NCI-H2196 (cell line): Measurements from ENCODE around the gene RFX8.
"Not testable (repeated sequence)": the region's sequence is repeated elsewhere in the genome, so short reads cannot be mapped to it uniquely, and the experiment has no call there.

ENCODE experiments used
- DNase-seq: peaks from one replicate; lab custom pipeline; 2025; ENCODE audit not compliant: unreplicated experiment; lab: John Stamatoyannopoulos, UW

The RFX8 gene

DNA sequence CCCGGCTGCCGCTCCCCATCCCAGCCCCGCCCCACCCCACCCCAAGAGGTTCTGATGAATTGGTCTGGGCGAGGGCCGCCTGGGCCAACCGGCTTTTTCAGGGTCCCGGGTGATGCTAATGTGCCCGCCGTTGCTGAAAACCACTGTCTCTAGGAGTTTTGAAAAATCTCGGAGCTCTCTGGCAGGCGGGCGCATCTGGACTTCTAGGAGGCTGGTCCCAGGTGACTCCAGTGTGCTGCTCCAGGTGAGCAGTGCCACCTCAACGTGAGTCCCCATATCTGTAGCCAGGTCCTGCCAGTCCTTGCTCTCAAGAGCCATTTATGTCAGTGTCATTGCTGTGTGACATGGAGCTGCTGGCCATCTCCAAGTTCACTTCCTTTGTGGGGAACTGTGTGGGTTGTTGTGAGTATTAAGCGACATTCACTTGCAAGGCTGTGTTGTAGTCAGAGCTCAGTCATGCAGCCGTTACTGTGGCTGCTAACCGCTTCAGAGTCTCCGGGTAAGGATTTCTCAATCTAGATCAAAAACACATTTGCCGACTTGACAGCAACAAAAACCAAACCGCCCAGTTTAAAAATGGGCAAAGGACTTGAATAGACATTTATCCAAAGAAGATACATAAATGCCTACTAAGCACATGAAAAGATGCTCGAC lies at the start of gene RFX8:
Gene RFX8, minus strand, starts transcription at position 382 of the 654 bp plus-strand sequence. CDS start 8,264 bp downstream, outside the sequence.
- no peak for DNase-seq

DNA sequence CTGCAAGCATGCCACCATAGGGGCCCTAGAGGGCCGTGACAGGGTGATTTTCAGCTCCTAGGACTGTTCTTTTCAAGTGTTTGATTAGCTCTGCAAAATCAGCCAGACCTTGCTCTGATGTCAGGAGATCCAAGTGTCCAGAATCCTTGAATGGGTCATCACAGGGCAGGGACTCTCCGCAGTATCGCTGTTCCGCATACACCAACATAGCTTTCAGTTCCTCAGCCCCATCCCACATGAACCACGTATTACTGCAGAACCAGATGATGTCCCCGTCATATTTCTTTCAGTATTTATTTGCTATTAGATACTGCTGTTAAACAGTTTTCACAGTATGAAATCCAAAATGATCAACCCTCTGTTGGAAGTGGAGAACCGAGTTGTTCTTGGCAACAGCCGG lies 46.6 kb upstream of the RFX8 start:
- no peak for DNase-seq

DNA sequence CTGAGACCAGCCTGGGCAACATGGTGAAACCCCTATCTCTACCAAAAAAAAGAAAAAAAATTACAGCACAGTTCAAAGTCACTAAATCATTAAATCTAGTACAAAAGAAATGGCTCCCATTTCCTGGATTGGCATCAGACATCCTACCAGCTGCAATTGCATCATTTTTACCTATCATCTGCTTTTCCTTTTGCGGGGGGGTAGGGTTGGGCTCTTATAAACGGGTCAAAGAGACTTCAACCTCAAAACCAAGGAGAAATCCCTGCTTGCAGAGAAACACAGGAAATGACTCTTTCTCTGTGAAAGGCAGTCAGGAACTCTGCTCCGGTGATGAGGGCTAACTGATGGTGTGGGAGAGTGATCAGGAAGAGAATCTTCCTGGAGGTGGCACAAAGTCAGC lies 45.3 kb upstream of the RFX8 start:
- DNase-seq, result no peak

DNA sequence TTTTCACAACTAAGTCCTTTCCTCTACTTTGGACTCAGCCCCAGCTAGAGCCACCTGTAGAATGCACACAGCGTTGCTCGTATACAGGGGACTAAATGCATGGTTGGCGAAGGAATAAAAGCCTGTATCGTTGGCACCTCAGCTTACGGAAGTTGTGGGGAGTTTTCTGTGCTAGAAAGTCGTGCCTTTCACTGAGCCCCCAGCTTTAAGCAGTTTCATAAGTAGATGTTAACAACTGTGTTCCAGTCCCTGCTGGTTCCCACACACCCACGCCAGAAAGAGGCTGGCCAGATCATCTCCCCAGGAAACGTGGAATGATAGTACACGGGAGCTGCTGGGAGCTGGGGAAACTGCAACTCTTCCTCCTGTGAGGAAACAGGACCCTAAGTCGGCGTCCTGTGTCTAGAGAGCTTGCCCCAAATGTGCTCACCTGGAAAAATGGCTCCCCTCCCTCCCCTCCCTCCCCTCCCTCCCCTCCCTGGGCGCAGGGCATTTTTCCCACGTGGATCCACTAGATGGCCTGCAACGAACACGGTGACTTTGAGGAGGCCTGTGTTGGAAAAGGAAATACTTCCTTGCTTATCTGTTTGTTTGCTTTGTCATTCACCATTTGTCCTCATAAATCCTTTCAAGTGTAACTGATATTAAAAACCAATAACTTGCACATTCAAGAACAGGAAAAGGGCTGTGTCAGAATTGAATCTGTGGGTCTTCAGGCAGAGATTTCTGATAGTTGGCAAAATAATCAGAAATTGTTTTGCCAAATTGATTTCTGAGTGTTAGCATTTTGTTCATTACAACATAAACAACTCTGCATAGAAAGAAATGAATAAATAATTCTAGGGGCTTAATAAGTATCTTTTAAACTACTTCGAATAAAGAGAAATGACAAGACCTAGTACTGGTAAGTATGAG lies 43.9 kb upstream of the RFX8 start:
- DNase-seq, result peak; percentile 75

DNA sequence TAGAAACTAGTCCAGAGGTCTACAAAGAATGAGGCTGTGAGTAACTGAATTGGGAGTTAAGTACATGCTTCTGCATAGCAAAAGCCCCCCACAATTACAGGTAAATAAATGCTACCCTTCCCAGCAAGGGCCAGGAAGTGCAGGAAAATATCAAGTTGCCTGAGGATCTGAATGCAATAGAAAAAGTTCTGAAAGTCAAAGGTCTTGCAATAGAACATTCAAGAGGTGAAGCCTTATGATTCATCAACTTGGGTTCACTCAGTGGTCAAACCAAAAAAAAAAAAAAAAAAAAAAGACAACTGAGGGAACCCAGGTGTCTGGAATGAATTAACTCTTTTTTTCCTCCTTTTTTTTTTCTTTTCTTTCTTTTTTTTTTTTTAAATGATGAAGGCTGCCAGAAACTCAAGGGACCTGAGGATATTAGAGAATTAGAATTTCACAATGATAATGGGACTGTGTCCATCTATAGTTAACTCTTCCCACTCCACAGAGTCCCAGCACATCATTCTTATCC lies 42.9 kb upstream of the RFX8 start:
- DNase-seq, result no peak

DNA sequence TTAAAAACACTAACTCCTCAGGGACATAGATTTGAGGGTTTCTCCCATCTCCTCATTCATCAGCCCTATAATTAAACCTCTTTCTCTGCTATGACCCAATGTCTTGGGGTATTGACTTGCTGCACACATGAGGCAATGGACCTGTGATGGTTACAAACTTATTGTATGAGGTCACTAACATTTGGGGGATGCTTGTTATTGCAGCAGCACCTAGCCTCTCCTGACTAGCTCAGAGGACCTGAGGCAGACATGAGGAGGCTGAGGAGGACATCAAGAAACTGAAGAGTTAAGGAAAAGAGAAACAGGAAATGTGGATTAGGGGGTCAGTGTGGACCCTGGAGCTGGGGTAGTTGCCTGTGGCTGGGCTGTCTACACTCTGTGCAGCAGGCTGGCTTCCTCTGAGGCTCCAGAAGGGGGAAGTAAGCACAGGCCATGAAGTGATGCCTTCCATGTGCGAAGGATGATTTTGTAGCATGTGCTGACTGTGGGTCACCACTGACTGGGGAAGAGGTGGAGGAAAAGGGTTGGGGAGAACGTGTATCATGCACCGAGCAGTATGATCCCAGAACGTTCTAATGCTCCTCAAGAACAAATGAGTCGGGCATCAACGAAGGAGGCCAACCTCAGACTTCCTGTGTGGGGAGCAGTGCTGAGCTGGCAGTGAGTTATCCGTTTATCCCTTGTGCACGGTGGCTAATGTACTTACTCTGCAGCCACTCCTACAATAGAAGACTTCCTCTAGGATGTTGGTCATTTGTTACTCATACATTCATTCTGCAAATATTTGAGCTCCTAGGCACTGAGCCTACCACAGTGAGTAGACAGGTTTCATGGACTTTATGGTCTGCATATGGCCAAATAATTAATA lies 42.1 kb upstream of the RFX8 start:
- DNase-seq, result no peak

DNA sequence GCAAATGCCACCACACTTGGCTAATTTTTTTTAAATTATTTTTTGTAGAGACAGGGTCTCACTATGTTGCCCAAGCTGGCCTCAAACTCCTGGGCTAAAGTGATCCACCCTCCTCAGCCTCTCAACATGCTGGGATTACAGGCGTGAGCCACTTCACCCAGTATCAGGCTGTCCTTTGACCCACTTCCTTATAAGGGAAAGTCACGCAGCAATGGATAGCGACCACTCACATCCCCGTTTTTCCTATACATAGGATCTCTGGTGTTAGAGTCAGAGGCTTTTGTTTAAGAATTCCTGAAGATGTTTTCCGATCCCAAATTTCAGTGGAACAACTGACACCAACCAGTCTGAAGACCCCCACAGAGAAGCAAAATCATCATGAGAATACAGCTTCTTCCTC lies 41.4 kb upstream of the RFX8 start:
- DNase-seq, result no peak

DNA sequence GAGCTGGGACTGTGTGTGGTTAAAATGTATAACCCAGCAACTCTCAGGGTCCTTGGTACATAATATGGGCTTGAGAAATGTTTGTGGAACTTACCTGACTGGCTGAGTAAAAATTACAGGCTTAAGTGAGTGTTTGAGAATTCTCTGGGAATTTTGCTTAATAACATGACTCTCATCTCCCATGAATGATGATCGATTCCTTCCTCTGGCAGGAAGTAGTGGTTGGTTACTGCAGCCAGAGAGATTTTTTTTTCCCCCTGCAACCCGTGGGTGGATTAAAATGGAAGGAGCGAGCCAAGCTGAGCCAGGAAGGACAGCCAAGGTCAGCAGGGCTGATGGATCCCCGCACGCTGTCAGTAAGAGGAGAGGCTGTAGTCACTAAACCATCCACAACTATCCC lies 40.6 kb upstream of the RFX8 start:
- no peak for DNase-seq

DNA sequence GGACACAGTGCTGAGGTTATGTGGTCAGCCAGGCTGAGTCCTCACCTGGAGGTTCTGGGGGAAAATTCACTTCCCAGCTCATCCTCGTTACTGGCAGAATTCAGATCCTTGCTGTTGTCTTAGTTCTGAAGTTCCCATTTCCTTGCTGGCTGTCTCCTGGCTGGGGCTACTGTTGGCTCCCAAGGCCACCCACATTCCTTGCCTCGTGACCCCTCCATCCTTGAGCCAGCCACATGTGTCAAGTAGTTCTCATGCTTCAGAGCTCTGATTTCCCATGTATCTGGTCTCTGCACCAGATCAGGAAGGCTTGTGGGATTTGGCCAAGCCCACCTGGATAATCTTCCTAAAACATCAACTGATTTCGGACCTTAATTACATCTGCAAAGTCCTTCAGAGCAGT lies 38.1 kb upstream of the RFX8 start:
- DNase-seq, result no peak

DNA sequence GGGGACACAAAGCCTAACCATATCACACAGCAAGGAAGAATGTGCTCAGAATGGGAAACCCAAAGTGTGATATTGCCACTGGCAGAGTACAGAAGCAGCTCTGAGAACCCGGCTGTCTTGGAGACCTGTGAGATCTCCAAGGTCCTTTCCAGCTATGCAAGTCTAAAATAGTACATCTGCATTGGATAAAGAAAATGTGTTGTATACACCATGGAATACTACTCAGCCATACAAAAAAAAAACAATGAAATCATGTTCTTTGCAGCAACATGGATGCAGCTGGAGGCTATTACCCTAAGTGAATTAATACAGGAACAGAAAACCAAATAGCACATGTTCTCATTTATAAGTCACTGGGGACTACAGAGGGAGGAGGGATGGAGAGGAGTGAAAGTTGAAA lies 36.5 kb upstream of the RFX8 start:
- DNase-seq, result no peak

DNA sequence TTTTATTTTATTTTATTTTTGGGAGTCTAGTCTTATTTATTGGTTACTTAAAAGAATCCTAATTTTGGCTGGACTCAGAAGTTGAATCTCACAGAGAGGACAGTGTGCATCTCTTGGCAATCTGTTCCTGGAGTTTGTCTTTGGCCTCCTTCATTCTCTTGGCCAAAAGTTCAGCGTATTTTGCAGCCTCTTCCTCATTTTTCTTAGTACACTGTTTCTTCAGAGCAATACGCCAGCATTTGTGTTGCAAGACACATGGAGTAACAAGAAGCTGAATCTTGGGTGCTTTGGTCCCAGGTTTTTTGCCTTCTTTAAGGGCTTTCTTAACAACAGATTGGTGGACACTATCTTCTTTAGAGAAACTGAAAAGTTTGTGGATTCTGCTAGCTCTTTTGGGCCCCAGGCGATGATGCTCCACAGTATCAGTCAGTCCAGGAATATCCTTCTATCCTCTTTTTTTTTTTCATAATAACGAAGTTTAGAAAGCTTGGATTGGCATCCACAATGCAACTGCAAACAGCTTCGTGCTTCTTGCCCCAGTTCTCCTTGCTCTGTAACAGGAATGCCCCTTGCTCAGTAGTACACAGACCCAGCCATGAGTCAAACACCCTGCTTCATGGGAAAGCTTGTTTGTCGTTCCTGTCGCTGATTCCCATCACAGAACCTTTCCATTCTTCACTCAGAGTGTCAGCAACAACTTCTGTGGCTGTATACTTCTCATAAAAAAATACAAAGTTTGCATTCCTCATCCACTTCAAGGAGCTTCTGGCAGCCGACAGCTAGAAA lies 34.8 kb upstream of the RFX8 start:
- no peak for DNase-seq

DNA sequence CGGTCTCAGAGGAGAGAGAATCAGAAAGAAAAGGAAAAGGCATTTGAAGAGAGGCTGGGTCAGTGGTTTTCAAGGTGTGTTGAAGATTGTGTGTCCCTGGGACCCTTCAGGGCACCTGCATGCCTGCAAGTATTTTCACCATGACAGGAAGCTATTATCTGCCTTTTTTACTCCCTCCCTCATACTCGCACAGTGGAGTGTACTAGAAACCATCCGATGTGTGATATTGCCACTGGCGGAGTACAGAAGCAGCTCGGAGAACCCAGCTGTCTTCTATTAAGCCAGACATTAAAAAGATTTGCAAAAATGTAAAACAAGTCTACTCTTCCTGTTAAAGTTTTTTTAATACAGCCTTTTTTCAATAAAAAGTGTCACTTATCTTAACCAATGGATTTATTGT lies 33.7 kb upstream of the RFX8 start:
- DNase-seq, result no peak

DNA sequence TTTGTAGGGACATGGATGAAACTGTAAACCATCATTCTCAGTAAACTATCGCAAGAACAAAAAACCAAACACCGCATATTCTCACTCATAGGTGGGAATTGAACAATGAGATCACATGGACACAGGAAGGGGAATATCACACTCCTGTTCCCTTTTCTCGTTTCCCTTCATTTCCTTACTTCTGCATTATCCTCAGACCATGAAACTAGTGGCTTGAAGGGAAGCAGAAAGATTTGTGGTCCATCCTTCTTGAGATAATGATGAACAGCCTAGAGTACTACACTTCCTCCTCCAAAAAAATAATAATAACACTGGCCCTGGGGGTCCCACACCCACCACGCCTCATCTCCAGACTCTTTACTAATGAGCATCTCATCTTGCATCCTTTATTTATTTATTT lies 30.4 kb upstream of the RFX8 start:
- not testable (repeated sequence) for DNase-seq

DNA sequence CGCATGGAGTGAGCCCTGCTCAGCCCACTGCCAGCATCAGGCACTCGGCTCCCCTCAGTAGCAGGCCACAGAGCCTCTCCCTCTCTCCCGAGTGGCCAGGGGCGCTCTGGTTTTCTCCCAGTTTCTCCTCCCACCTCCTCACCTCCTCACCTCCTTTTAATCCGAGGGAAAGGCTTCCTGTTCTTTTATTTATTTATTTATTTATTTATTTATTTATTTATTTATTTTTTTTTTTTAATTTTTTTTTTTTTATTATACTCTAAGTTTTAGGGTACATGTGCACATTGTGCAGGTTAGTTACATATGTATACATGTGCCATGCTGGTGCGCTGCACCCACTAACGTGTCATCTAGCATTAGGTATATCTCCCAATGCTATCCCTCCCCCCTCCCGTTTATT lies 29.8 kb upstream of the RFX8 start:
- not testable (repeated sequence) for DNase-seq

DNA sequence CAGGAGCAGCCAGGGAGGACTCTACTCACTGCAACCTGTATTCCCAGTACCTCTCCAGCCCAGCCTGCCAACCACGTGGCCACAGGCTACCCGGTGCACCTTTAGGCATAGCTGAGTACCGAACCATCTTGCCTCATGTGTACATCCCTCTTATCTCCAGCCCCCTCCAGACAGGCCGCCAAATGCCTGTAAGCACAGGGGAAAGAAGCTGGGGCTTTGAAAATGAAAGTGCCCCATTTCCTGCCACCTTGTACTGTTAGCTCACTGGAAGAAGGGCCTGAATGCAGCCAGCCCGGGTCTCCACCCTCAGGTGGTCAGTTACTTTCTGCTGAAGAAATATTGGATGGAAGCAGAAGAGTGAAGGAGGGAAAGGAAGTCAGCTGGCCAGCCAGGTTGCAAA lies 27.2 kb upstream of the RFX8 start:
- DNase-seq, result peak; percentile 53

DNA sequence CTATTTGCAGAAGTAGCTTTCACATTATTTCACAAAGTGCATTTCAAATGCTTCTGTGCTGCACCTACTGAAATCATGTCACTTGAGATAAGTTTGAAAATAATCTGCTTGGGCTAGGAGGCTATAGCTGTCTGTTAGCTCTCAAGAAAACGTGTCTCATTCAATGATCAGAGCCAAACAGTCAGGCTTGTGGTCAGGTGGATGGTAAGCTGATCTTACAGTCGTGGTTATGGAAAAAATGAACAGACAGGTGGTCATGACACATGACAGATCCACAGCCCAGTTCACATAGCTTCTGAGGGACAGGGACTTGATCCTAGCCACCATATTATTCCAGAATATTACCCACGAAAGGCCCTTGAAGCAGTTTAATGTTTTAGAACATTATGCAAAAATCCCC lies 26.5 kb upstream of the RFX8 start:
- DNase-seq, result peak; percentile 68

DNA sequence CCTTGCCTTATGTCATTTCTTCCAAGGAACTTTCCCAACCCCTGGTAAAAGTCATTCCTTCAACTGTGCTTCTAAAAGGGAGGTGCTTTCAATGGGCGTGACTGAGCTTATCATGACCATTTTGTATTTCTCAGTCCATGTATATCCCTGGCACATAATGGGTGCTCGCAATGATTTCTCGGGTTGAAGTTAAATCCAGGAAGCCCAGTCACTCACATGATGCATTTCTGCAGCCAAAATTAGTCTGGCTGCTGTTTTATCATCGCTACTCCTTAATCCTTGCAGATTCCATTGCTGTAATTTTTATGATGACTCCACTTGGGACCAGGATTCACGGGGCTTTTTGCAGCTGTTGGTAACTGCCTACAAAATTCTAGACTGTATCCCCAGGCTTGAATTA lies 25.9 kb upstream of the RFX8 start:
- DNase-seq, result no peak

DNA sequence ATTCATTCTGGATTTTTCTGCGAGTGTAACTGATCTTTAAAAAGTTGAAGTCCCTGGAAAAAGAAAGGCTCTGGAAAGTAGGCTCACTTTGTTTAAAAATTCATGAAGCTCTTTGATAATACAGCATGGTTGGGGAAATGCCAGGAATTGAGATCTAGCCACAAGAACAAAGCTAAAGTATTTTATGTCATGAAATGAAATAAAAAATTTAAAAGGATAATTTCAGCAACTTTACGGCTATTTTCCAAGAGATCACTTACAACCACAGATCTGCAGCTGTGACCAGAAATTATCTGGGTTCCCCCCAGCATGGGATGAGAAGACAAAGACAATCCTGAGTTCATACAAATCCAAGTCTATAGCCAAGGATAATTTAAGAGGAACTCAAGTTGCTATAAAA lies 25.3 kb upstream of the RFX8 start:
- peak; percentile 19 for DNase-seq

DNA sequence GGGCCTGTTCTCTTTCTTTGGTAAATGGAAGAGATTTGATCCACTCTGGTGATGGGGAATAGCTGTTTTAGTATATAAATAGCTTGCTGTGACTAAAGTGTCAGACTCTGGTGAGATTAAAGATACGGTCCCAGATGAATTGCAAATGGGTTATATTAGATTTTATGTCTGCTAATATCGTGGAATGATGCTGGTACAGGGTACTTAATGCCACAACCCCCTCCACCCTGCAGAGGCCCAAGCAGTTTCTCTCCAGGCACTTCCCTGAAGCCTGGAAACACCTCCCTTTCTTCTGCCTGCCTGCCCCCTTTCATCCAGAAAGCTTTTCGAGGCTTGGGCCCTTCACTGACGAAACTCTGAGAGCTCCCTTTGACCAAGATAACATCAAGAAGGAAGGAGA lies 21.4 kb upstream of the RFX8 start:
- DNase-seq, result no peak

DNA sequence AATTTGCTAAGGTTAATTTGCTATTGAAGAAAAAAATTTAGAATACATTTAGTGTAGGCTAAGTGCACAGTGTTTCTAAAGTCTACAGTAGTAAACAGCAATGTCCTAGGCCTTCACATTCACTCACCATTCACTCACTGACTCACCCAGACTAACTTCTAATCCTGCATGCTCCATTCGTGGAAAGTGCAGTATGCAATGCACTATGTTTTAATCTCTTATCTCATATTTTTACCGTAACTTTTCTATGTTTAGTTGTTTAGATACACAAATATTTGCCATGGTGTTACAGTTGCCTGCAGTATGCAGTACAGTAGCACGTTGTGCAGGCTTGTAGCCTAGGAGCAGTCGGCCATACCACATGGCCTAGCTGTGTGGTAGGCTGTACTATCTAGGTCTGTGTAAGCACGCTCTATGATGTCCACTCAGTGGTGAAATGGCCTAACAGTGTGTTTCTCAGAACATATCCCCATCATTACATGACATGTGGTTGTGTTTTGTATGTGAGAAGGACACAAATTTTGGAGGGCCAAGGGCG lies 18.1 kb upstream of the RFX8 start:
- DNase-seq, result no peak
